Measurements from ENCODE around the gene ARHGAP4.

- no peak for TF ChIP-seq POLR2A (IDR thresholded peaks at IDR 0.05)
- TF ChIP-seq, protein P1, sequence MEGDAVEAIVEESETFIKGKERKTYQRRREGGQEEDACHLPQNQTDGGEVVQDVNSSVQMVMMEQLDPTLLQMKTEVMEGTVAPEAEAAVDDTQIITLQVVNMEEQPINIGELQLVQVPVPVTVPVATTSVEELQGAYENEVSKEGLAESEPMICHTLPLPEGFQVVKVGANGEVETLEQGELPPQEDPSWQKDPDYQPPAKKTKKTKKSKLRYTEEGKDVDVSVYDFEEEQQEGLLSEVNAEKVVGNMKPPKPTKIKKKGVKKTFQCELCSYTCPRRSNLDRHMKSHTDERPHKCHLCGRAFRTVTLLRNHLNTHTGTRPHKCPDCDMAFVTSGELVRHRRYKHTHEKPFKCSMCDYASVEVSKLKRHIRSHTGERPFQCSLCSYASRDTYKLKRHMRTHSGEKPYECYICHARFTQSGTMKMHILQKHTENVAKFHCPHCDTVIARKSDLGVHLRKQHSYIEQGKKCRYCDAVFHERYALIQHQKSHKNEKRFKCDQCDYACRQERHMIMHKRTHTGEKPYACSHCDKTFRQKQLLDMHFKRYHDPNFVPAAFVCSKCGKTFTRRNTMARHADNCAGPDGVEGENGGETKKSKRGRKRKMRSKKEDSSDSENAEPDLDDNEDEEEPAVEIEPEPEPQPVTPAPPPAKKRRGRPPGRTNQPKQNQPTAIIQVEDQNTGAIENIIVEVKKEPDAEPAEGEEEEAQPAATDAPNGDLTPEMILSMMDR (IDR thresholded peaks at IDR 0.05): no peak
These were observed 55.2 kb downstream of the ARHGAP4 start for GRCh38 chrX:153870791-153871360.

All from heart left ventricle (tissue), 13 donors.